NCI-H187 treated with DMSO at 0.1 percent for 48 hours (cell line): ENCODE data around the gene UTRN.

Source experiments
- DNase-seq: peaks from one replicate; lab custom pipeline; 2025; lab: John Stamatoyannopoulos, UW

UTRN gene

DNA sequence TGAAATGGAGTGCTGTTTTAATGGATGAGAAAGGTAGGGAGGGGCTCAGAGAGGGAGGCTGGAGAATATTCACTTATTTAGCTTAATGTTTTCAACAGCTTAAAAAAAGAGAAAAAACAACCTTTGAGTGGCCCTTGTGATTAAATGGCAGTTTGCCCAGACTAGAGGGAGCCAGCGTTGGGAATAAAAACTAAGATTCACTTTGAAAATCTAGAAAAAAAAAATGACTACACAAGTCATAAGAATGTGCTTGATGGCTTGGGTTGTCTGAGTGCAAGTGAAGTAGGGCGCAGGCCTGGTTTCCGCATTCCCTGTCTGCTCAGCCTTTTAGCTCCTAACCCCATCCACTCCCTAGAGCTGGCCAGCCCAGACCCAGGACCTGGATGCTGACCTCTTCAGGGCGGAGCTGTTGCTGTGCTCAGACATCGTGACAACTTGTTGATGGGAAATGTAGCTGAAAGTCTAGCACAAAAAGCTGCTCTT, 28.9 kb downstream of the UTRN start:
- DNase-seq: peak; percentile 29

DNA sequence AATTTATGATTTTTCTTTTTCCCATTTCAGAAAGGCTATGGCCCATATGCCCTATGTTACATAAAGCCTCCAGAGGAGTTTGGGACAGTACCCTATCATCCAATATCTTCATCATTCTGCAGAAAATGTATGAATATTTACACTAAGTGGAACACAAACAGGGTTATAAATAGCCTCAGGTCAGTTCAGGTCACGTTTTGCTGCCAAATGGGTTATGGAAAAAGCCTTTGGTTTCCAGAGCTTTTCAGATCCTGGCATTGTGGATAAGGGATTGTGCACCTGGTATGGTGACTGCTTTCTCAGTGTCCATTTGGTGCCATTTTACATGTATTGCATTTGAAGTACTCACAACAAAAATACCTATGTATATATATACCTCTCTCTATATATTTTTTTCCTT, 29.4 kb downstream of the UTRN start:
- no peak for DNase-seq

DNA sequence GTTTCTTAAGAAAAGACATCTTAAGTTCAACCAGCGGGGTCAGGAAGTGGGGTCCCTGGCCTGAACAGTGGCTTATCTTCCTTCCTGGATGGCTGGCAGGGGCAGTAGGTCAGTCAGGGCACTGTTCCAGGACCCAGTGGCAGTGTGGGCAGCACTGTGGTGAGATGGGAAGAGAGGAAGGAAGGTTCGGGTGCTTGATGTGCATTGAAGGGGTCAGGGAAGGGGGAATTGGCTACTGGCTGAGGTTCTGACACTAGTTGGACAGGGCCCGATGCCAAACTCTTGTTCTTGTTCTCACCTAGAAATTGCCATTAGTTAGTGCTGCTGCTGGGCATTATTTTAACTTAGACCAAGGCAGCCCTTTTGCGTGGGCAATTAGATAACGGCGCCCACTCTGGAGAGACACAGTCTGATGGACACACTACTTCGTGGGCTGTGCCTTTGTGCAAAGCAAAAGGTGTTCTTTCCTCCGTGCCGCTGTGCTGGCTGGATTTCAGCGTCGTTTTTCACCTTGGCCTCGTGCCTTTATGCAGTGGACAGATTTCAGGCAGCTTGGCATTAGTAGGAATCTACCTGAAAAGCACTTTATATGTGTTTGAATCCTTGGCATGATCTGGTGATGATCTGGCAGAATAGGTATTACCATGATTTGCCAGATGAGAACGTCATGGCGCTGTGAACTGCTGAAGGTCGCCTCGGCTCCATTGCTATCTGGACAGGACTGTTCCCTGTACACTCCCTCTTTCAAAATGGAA, 30.3 kb downstream of the UTRN start:
- DNase-seq: no peak

DNA sequence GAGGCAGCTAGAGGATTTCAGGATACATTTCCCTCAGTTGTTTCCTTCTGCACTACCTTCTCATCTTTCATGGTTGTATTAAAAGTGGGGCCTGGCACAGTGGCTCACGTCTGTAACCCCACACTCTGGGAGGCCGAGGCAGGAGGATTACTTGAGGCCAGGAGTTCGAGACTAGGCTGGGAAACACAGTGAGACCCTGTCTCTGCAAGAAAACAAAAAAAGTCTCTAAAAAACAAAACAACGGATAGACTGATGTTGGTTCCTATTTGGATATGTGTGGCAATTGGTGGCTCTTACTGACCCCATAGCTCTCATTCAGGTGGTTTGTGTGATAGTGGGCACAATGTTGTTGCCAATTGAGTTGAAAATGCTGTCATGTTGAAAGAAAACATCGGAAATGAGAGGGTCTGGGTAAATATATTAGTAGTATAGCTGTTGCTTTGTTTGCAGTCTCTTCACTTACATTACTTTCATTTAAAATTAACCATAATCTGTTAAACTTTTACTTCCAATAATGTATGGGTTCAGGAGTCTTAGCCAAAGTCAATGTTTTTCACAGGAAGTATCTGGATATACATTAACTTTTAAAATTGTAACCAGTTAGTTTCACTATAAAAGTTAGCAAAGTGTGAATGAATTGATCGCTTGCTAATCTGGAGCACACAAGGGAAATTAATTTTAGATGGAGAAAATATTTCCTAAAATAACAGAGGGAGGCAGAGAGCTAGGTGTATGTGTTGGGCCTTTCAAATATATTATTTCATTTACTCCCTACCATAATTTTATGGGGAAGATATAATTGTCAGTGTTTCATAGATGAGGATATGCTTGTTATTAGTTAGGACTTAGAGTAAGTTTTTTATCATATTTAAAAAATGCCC, 31.1 kb downstream of the UTRN start:
- no peak for DNase-seq

DNA sequence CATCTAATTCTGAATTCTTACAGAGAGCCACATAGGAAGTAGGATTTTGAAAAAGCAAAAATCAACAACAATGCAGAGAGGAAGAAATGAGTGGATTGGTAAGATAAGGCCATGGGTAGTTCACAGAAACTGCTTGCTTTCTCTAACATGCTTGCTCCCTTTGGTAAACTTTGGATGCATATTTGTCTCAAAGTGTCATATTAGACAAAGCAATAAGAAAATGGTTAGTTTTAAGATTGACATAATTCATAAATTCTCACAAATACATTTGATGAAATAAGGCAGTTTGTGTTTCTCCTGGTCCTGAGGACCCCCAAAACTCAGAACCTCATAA, 31.7 kb downstream of the UTRN start:
- DNase-seq: no peak

DNA sequence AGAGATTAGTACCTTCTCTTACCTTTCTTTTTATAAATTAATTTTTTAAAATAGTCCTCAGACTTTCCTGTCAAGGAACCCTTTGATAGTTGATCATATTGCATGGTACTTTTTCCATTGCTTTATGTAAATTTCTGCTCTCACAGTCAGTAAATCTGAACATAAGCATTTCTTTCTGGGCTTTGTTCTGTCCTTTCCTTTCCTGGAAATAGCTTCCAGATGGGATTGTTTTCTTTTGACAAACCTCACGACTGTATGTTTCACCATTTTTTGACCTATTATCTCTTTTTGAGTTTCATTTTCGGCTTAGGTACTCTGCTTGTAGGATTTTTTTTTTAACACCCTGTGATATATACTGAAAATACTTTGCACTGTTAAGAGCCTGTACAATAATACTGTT, 32.6 kb downstream of the UTRN start:
- DNase-seq: no peak

DNA sequence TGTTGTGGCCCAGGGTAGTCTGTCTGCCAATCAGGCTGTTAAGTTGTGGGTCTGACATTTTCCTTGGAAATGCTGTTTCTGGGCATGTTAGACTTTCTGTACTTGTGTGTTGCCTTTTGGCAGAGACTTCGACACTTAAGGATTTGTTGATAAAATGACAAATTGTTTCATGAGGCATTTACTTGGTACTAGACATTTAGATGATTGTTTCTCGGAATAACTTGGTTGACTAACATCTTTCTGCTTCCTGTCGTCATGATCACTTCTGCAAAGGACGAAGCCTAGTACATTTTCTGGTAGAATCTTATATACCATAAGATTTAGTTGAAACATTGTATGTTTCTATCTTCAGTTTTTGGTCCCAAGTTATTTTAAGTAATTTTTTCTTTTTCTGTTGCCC, 34.1 kb downstream of the UTRN start:
- no peak for DNase-seq

DNA sequence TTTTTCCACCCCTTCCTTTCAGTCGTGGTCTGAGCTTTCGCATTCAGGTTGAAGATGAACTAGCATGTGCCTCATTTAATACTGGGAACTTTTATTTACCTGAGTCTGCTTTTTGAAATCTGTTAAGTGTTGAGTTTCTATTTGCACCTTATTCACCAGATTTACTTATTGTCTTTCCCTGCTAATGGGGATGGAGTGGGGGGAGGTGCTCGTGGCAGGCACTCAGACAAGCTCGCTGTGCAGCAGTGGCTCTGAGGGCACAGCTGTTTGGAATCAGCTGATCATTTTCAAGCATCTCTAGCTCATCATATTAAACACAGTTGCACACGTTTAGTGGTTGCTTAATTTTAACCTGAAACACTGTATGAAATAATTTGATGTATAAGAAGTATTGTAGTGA, 35.6 kb downstream of the UTRN start:
- DNase-seq: no peak

DNA sequence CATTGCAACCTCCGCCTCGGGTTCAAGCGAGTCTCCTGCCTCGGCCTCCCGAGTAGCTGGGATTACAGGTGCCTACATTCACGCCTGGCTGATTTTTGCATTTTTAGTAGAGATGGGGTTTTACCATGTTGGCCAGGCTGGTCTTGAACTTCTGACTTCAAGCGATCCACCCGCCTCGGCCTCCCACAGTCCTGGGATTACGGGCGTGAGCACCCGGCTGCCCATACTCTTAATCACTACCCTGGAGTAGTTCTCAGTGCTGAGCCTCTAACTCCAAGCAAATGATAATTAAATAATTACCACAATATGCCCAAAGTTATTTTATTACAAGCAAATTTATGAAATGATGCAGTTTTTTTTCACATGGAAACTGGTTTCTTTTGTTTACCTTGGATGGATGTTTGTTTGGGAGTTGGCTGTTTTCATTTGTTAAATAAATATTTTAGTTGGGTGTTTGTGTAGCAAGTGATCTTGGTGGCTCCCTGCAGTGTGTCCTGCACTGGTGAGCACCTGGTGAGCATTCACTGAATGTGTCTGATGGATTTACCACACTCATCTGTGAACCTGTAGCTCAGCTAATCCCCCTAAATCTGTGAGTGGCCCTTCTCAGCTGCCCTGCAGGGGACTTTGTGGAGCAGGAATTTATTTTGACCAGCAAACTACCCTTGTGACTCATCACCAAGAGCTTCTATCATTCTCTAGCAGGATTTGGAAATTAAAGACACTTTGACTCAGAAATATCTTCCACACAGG, 36.9 kb downstream of the UTRN start:
- DNase-seq: no peak

DNA sequence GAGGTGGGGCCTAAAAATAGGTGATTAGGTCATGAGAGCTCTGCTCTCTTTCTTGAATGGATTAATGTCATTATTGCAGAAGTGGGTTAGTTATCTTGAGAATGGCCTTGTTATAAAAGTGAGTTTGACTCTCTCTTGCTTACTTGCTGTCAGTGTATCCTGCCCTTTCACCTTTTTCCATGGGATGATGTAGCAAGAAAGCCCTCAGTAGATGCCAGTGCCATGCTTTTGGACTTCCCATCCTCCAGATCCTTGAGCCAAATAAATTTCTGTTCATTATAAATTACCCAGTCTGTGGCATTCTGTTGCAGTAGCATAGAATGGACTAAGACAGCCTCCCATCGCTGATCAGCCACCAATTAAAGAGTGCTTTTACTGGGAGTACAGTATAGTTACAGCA, 40.1 kb downstream of the UTRN start:
- no peak for DNase-seq

DNA sequence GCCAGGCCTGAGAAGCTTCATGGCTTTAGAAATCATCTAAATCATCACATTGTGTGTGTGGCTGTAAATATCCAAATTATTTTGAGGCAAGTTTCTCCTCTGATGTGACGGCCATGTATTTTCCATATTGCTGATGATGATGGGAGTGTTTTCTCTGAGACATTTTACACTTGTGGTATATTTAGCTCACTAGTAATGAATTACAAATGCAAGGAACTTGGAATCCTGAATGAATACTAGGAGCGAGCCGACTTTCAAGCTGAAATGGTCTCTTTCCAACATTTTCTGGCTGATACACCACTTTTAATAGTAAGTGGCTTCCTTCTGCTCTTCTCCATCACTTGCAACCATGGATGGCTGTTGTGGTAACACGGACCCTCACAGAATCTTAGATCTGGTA, 41.3 kb downstream of the UTRN start:
- no peak for DNase-seq

DNA sequence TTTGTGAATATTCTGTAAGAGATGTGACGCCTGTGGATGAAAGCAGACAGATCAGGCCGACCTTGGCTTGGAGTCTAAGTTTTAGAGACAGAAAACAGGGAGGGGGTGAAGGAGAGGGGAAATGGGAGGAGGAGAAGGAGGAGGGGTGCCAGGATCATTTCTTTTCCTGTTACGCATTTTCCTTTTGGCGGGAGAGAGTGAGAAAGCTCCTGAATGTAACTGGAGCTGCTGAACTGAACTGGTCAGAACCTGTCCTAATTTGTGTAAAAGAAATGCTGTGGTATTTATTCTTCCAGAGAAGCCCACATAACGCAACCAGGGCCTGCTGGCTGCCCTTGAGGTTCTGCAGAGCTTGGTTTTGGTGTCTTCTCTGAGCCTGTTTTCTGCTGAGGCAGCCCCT, 41.9 kb downstream of the UTRN start:
- no peak for DNase-seq

DNA sequence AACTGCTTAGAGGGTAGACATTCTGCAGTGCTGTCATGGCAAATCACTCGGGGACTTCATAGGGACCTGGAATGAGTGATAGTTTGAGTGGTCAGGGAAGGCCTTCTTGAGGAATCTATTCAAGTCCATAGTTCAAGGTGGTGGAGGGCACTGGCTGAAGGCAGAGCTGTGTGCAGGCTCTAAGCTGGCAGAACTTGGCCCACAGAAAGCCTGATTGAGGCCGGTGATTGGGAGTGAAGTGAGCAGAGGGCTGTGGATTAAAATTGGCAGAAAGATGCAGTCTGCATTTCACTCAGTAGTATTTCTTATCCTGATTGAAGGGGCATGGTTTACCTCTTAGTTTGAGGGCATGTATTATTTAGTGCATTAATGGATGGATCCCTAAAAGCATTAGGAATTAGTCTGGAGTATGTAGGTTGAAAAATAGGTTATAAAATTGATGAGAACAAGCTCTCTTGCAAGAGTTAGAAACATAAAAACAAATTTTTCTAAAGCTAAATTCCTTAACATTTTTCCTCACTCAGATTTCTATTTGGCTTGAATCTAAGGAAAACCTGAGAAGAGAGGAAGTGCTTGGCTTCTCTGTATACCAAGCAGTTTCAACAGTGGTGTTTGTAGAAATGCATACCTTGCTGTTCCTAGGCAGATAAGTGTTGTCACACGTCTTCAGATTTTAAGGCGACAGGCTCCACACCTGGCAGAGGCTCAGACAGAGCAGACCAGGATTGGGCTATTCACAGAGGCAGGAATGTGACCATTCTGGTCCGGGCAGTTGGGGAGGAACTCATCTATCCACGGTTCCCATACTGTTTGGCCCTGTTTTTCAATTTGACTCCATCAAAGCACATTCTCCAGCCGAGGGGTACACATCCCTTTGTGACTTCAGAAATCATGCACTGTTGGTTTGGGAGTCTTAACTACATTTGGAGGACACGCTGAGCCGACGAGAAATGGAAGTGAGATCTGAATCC, 45.2 kb downstream of the UTRN start:
- no peak for DNase-seq

DNA sequence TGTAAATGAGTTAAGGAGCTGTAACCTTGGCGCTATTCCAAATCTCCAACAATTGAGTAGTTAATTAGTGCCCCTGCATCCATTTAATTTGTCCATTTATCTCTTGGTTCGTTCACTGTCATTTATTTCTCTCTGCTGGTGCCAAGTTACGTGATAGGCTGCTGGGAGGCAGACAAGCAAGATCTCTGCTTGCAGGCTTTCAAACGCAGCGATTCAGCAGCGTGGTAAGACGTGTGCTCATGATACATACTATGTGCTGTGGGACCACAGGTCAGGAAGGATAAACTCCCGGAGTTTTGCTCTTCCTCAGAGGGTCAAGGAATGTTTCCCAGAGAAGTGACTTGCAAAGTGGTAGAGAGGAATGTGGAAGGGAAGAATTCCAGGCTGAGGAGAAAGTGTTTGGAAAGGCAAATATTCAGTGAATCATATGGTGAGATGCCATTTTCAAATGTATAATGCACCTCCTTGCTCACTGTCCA, 46.4 kb downstream of the UTRN start:
- no peak for DNase-seq

DNA sequence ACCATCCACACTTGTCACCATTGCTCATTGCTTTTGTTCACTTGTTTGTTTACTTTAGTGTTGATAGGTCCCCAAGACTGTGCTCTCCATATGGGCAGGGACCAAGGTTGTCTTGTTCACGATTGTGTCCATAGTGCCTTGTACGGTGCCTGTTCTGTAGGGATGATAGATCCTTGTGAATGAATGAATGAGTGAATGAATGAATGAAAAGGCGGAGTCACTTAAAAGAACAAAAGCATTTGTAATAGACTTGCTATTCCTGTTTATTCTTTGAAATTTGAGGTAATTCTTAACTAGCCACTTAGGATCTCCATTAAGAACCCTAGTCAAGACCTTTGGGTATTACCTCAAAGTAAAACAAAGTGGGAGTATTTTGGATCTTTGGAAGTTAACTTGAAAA, 47.0 kb downstream of the UTRN start:
- DNase-seq: no peak

DNA sequence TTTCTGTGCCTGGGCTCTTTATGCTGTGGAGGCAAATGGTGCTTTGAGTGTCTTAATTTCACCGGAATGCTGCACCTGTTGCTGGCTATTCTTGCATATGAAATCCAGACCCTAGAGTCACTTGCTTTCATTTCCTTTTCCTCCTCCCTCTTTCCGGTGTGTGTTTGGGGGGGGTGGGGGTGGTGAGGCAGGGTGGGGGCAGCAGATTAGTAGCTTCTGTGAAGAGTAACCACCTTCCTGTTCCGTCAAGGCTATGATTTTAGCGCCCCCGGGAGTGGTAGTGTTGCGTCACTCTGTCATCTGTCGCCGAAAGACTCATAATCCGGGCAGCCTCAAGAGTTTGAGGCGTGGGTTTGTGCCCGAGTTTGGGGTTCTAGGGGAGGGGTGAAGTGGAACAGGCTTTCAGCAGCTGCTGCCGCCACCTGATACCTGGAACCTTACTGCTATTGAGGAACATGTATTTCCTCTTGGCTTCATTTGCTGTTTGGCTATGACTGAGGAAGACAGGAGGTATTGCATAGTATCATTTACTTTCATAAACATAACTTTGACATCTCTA, 49.1 kb downstream of the UTRN start:
- no peak for DNase-seq
